ENCODE data around the gene NPDC1.

The NPDC1 gene

DNA sequence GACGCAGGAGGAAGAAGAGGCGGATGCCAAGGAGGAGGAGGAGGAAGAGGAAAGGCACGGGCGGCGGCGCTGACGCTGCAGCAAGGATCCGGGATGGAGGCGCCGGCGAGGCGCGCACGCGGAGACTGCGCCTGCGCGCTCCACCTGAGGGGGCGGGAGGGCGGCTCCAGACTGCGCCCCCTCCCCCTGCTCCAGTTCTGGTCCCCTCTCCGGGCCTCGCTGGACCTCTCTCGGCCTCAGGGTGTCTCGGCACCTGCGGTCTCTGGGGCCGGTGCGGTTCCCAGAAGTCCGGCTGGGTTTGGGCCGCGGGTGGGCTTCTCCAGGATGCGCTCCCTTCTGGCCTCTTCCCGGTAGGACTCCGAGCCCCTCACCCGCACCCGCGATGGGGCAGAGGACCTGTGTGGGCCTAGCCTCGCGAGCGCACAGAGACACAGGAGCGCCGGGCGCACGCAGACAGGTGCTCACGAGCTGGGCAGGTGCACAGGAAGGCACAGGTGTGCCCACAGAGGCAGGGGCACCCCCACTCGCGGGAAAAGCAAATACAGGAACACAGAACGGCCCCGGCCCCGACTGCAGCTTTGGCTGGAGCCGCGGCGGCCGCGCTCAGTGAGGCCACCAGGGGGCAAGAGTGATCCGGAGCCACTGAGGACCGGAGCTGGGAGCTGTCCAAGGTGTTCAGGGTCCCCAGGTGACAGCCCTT lies at the start of gene NPDC1:
Gene NPDC1 (minus strand): TSS at position 90 of the 700 bp plus-strand sequence. CDS start 188 bp downstream, outside the sequence.
- peak; percentile 49 for FAIRE-seq

GRCh38 chr9:137089232-137089947 lies 43.4 kb upstream of the NPDC1 start:
- no peak for FAIRE-seq

DNA sequence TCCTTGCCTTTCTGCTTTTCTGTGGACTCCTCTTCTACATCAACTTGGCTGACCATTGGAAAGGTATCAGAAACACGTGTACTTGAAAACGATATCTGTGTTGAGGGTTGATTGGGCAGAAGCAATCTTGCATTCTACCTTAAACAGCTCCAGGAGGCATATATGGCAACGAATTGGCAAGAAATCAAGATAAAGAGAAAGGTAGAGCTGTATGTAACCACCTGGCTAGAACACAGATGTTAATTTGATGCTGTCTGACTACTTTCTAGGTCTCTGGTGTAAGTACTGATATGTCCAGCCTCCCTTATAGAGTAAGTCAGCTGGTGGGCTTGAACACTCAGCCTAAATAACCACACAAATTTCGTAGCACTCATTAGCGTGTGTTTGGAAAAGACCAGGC lies 42.1 kb upstream of the NPDC1 start:
- no peak for FAIRE-seq

GRCh38 chr9:137087409-137087925 lies 41.5 kb upstream of the NPDC1 start:
- FAIRE-seq: no peak

GRCh38 chr9:137086531-137087408 lies 40.8 kb upstream of the NPDC1 start, which contains the start of gene MAN1B1:
TSS of gene MAN1B1 (plus strand) at chr9:137086985. CDS start at chr9:137087000, 15 bp downstream.
- FAIRE-seq: peak; percentile 96

DNA sequence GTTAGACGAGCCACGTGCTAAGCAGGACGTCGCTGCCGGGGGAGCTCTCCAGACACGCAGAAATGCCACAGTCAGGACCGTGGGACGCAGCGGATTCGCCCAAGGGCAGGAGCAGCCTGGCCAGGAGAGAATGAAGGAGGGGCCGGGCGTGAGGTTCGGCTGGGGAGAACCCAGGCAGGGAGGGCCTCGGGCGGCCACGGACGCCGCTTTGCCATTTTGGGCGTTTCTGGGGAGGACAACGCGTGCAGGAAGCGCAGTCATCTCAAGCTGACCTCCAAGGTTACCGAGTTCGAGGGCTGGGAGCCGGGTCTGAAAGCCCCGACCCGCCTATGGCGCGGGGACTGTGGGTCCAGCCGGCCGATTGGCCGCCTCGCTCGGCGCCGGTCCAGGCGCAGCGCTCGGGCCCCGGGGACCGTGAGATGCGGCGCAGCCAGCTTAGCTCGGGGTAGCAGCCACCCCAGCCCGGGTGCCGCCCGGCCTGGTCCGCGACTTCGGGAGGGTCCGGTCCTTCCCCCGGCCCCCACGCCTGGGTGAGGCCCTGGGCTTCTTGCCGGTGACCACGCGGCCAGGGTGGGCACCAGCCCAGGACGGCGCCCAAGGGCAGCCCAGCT lies 40.0 kb upstream of the NPDC1 start:
- no peak for FAIRE-seq

DNA sequence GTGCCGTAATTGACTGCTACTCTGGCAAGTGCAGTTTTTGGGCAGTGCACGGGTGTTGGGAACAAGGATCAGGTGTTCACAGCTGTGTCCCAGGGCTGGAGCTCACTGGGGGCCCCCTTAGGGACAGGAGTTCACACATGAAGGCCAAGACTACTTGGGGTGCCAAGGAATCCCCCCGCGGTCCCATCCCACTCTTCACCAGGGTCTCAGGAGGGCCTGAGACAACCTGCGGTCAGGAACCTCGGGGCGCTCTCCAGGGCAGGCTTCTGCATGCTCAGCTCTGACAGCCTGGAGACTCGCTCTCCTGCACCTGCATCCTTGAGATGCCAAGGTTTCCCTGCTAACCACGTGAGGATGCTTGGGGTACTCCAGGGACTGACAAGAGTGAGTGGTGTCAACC lies 38.5 kb upstream of the NPDC1 start:
- FAIRE-seq: no peak

- peak; percentile 93 for FAIRE-seq
These were observed 37.5 kb upstream of the NPDC1 start for GRCh38 chr9:137083394-137084004.

DNA sequence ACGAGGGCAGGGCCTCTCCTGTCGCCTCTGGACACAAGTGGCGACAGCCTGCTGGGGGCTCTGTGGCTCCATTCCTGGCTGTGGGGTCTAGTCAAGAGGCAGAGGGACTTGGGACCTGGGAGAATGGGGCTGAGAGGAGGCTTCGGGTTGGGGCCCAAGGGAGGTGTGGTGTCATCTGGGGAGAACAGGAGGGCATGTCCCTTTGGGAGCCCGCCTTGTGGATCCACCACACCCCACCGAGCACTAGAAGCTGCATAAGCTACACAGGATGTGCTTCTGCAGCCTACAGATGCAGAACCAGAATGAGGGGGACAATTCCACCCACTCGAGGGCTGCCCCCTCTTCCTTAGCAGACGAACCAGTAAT lies 36.9 kb upstream of the NPDC1 start:
- FAIRE-seq: no peak

DNA sequence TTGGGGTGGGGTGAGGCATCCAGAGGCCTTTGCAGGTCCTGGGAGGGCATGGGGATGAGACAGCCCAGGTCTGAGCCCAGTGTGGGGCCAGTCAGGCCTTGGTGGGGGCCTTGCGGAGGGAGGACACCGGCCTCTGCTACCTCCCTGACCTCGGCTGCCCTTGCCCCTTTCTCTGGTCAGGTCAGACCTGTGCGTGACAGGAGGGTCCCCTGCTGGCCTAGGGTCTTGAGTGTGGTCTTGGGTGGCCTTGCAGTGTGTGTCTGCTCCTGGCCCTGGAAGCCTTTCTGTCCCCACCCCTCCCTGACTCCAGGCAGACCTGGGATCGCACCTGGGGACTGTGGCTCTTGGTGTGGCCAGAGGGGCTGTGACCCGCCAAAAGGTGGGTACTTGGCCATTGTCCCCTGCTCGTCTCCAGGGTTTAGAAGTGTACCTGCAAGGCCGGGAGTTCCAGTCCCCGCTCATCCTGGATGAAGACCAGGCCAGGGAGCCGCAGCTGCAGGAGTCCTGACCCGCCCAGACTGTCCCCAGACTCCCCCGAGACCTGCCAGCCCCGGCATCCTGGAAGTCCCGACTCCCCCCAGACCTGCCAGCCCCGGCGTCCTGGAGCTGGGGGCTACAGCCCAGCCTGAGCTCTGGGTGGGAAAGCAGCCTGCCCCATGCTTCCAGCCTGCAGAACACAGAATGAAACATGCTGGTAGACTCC lies 36.4 kb upstream of the NPDC1 start:
- no peak for FAIRE-seq

- no peak for FAIRE-seq
These were observed 34.5 kb upstream of the NPDC1 start for GRCh38 chr9:137080260-137081122.

GRCh38 chr9:137079401-137079787 lies 33.4 kb upstream of the NPDC1 start:
- FAIRE-seq: no peak

DNA sequence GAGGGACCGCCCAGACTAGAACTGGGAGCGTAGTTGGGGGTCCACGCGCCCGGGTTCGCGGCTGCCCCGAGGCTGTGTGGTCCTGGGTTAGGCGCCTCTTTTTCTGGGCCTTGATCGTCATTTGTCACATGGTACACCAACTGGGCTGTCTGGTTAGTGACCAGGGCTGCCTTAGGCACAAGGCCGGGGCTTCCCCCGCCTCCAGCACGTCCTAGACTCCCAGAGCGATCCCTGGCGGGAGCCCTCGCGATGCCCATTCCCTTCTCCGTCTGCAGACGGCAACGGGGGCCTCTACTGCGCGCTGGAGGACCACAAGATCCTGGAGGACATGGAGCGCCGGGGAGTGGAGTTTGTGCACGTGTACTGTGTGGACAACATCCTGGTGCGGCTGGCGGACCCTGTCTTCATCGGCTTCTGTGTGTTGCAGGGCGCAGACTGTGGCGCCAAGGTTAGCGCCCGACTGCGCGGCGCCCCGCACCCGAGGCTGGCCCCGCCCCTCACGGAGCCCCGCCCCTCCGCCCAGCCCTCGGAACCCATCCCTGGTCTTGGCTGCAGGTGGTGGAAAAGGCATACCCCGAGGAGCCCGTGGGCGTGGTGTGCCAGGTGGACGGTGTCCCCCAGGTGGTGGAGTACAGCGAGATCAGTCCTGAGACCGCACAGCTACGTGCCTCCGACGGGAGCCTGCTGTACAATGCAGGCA lies 32.9 kb upstream of the NPDC1 start:
- no peak for FAIRE-seq

- FAIRE-seq: no peak
These were observed 32.0 kb upstream of the NPDC1 start for GRCh38 chr9:137077758-137078693.

DNA sequence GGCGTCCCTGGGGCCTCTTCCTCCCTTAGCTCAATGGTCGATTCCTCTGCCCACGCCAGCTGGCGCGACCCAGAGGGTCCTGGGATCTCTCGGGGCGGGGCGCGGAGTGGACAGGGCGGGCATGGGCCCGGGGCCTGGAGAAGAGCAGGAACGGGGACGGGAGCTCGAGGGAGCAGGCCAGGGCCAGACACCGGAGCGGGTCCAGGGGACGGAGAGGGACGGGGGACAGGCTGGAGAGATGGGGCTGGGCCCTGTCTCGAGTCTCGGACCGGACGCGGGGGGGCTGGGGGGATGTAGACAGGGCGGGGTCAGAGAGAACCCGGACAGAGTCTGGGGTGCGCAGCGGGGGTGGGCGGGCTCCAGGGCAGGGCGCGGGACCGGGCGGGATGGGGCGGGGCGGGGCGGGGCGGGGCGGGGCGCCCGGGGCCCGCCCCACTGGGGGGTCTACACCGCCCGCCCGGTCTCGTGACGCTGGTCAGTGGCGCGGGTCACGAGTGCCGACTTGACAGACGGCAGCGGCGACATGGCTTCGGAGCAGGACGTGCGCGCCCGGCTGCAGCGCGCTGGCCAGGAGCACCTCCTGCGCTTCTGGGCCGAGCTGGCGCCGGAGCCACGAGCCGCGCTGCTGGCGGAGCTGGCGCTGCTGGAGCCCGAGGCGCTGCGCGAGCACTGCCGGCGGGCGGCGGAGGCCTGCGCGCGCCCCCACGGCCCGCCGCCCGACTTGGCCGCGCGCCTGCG lies 31.2 kb upstream of the NPDC1 start, which contains the start of gene UAP1L1:
Gene UAP1L1 (plus strand): TSS at position 508 of the 738 bp plus-strand sequence. CDS start 16 bp downstream, at position 524.
- FAIRE-seq: no peak

- FAIRE-seq: no peak
These were observed 30.6 kb upstream of the NPDC1 start for GRCh38 chr9:137076636-137077009.

DNA sequence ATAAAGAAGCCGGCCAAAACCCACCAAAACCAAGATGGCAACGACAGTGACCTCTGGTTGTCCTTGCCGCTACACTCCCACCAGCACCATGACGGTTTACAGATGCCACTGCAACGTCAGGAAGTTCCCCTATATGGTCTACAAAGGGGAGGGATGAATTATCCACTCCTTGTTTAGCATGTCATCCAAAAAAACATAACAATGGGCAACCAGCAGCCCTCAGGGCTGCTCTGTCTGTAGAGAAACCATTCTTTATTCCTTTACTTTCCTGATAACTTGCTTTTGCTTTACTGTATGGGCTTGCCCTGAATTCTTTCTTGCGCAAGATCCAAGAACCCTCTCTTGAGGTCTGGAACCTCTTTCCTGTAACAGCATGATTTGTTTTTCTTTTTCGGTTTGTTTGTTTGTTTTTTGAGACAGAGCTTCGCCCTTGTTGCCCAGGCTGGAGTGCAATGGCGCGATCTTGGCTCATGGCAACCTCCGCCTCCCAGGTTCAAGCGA lies 29.3 kb upstream of the NPDC1 start:
- FAIRE-seq: no peak

Data from G401.6 (cell line).